IPS-20b (cell line): Measurements from ENCODE around the gene AKAIN1.

Experiments
- H3K27ac ChIP-seq: one replicate; pipeline ENCODE4 v1.5.1; 2013; ENCODE audit warnings: low read length
- H3K27me3 ChIP-seq: 2 replicates; pipeline ENCODE4 v1.6.1; 2013; ENCODE audit warnings: mild to moderate bottlenecking, low read length, inconsistent platforms; ENCODE audit not compliant: insufficient read depth
- H3K36me3 ChIP-seq: 2 replicates; pipeline ENCODE4 v1.6.1; 2013; ENCODE audit warnings: low read depth, mild to moderate bottlenecking, inconsistent platforms, low read length, moderate library complexity; ENCODE audit not compliant: insufficient read depth
- H3K4me1 ChIP-seq: 2 replicates; pipeline ENCODE4 v1.6.1; 2013; ENCODE audit warnings: mild to moderate bottlenecking, control low read depth, inconsistent platforms, low read length, moderate library complexity; ENCODE audit not compliant: insufficient read depth
- H3K4me3 ChIP-seq: 2 replicates; pipeline ENCODE4 v1.5.1; 2013; ENCODE audit warnings: mild to moderate bottlenecking, low read length, inconsistent platforms
- H3K9ac ChIP-seq: 2 replicates; pipeline ENCODE4 v1.6.1; 2013; ENCODE audit warnings: low read depth, mild to moderate bottlenecking, inconsistent platforms, low read length, moderate library complexity
- H3K9me3 ChIP-seq: 2 replicates; pipeline ENCODE4 v1.6.1; 2013; ENCODE audit warnings: mild to moderate bottlenecking, low read depth, low read length, inconsistent platforms; ENCODE audit not compliant: insufficient read depth

AKAIN1 gene

DNA sequence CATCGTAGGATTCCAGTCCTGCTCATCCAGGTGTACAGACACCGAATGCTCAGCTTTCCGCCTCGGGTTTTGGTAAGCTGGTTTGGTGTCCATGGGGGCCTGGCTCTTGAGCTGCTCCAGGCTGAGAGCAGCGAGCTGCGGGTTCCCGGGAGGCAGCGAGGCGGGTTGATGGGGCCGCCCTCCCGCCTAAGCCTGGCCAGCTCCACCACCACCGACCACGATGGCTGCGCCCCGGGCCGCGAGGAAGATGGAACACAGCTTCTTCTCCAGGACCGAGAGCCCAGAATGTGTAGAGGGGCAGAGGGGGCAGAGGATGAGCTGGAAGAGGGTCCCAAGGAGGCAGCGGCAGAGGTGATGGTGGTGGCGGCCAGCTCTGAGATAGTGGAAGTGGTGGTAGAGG, 64.1 kb downstream of the AKAIN1 start:
- no peak overlapping the region for H3K4me3 ChIP-seq
- no peaks in the 10 kb centered on the region for H3K9me3 ChIP-seq
- no peaks in the 10 kb centered on the region for H3K36me3 ChIP-seq
- H3K27me3 ChIP-seq = no peaks in the 10 kb centered on the region
- no peaks in the 10 kb centered on the region for H3K4me1 ChIP-seq
- no peak overlapping the region for H3K9ac ChIP-seq
- no peak overlapping the region for H3K27ac ChIP-seq

- Histone ChIP-seq H3K27ac (no peak overlapping the region), H3K9me3 (peaks cover 22% of the 10 kb centered on the region), H3K36me3 (no peaks in the 10 kb centered on the region), H3K4me1 (no peaks in the 10 kb centered on the region), H3K27me3 (no peaks in the 10 kb centered on the region), H3K4me3 (no peak overlapping the region), H3K9ac (no peak overlapping the region)
Measured at GRCh38 chr18:5122272-5122671, 74.8 kb downstream of the AKAIN1 start.

GRCh38 chr18:5110266-5110665, 86.8 kb downstream of the AKAIN1 start:
- H3K27me3 ChIP-seq = no peaks in the 10 kb centered on the region
- no peaks in the 10 kb centered on the region for H3K36me3 ChIP-seq
- H3K4me3 ChIP-seq = no peak overlapping the region
- no peak overlapping the region for H3K27ac ChIP-seq
- no peak overlapping the region for H3K9ac ChIP-seq
- H3K9me3 ChIP-seq = no peaks in the 10 kb centered on the region
- no peaks in the 10 kb centered on the region; the same call in 1 of the 2 replicates for H3K4me1 ChIP-seq

GRCh38 chr18:5107988-5108387, 89.1 kb downstream of the AKAIN1 start:
- Histone ChIP-seq H3K4me3 (no peak overlapping the region), H3K36me3 (no peaks in the 10 kb centered on the region), H3K27me3 (no peaks in the 10 kb centered on the region), H3K4me1 (peaks cover 7% of the 10 kb centered on the region; the same call in 1 of the 2 replicates), H3K27ac (no peak overlapping the region), H3K9me3 (no peaks in the 10 kb centered on the region), H3K9ac (no peak overlapping the region)

- no peak overlapping the region for H3K27ac ChIP-seq
- H3K9me3 ChIP-seq = no peaks in the 10 kb centered on the region
- peaks cover 7% of the 10 kb centered on the region; the same call in 1 of the 2 replicates for H3K4me1 ChIP-seq
- H3K36me3 ChIP-seq = no peaks in the 10 kb centered on the region
- no peak overlapping the region for H3K4me3 ChIP-seq
- no peaks in the 10 kb centered on the region for H3K27me3 ChIP-seq
- H3K9ac ChIP-seq = no peak overlapping the region
Measured at GRCh38 chr18:5106730-5107129, 90.3 kb downstream of the AKAIN1 start.

- peak overlapping the region; percentile 6; the same call in 1 of the 2 replicates for H3K4me3 ChIP-seq
- H3K36me3 ChIP-seq = no peaks in the 10 kb centered on the region
- no peaks in the 10 kb centered on the region for H3K9me3 ChIP-seq
- peaks cover 7% of the 10 kb centered on the region; the same call in 1 of the 2 replicates for H3K4me1 ChIP-seq
- H3K27me3 ChIP-seq = no peaks in the 10 kb centered on the region
- H3K27ac ChIP-seq = no peak overlapping the region
- H3K9ac ChIP-seq = no peak overlapping the region
Measured at GRCh38 chr18:5104246-5104645, 92.8 kb downstream of the AKAIN1 start.

GRCh38 chr18:5103693-5104092, 93.4 kb downstream of the AKAIN1 start:
- Histone ChIP-seq H3K9me3 (no peaks in the 10 kb centered on the region), H3K27me3 (no peaks in the 10 kb centered on the region), H3K27ac (no peak overlapping the region), H3K4me3 (peak overlapping the region; percentile 6; the same call in 1 of the 2 replicates), H3K4me1 (peaks cover 7% of the 10 kb centered on the region; the same call in 1 of the 2 replicates), H3K9ac (no peak overlapping the region), H3K36me3 (no peaks in the 10 kb centered on the region)

DNA sequence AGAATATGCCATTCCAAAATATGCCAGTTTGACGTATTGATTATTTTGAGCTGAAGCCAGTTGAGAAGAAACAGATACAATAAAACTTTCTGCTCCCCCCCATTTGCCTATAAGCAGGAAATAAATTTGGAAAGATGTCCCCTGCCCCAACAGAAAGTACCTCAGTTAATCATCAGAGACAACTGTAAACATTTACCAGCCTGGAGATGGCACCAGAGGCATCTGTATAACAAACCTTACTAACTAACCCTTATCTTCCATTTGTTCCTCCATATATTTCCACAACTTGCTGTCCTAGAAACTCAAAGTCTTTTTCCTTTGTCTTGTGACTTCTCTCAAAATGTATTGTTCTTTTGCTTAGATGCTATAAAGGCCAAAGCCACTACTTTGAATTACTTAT, 93.8 kb downstream of the AKAIN1 start:
- Histone ChIP-seq H3K36me3 (no peaks in the 10 kb centered on the region), H3K9me3 (no peaks in the 10 kb centered on the region), H3K4me3 (no peak overlapping the region), H3K27ac (no peak overlapping the region), H3K27me3 (no peaks in the 10 kb centered on the region), H3K4me1 (peaks cover 7% of the 10 kb centered on the region; the same call in 1 of the 2 replicates), H3K9ac (no peak overlapping the region)

- no peaks in the 10 kb centered on the region for H3K36me3 ChIP-seq
- no peaks in the 10 kb centered on the region for H3K9me3 ChIP-seq
- H3K4me3 ChIP-seq = no peak overlapping the region
- H3K27me3 ChIP-seq = no peaks in the 10 kb centered on the region
- peaks cover 9% of the 10 kb centered on the region for H3K4me1 ChIP-seq
- no peak overlapping the region for H3K9ac ChIP-seq
- no peak overlapping the region for H3K27ac ChIP-seq
Measured at GRCh38 chr18:5097116-5097703, 99.8 kb downstream of the AKAIN1 start.

DNA sequence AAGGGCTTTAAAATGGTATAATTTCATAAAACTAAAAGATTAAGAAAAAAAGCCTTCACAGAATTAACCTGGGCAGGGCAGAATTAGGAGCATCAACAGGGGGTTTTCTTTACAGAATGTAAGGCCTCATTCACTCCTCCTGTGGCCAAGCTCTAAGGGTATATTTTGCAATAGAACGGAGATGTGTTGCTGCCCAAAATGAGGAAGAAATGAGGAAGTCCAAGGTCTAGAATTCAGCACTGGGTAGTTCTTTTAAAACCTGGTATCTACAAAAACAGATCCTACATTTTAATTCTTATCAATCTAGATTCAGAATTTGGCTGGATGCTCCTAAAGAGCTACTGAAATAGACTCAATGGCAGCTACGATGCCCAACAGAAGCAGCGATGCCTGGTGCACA, 101.8 kb downstream of the AKAIN1 start:
- no peak overlapping the region for H3K27ac ChIP-seq
- no peaks in the 10 kb centered on the region for H3K36me3 ChIP-seq
- H3K9ac ChIP-seq = no peak overlapping the region
- H3K4me3 ChIP-seq = no peak overlapping the region
- peaks cover 9% of the 10 kb centered on the region for H3K4me1 ChIP-seq
- no peaks in the 10 kb centered on the region for H3K27me3 ChIP-seq
- H3K9me3 ChIP-seq = no peaks in the 10 kb centered on the region

DNA sequence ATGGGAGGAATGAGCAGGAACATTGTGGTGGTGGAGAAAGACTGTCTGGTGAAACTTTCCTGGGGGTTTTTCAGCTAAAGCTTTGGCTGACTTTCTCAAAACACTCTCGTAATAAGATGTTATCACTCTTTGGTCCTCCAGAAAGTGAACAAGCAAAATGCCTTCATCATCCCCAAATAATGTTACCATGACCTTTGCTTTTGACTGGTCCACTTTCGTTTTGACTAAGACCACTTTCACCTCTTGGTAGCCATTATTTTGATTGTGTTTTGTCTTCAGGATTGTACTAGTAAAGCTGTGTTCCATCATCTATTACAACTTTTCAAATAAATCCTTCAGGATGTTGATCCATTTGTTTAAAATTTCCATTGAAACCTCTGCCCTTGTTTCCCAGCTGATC, 103.2 kb downstream of the AKAIN1 start:
- Histone ChIP-seq H3K9me3 (no peaks in the 10 kb centered on the region), H3K27ac (no peak overlapping the region), H3K9ac (no peak overlapping the region), H3K36me3 (no peaks in the 10 kb centered on the region), H3K27me3 (no peaks in the 10 kb centered on the region), H3K4me1 (peaks cover 9% of the 10 kb centered on the region), H3K4me3 (no peak overlapping the region)
